ENCODE measurements around the gene RPTOR. TPM values are rescaled to one million over a fixed set of nuclear protein-coding genes. Genes with fewer than 3 reads are reported as not detected.

The RPTOR gene
- total and polyA plus RNA-seq, 4 donors = 12.4 to 46.1 (median 29.7) TPM

GRCh38 chr17:80929449-80929848, 384.8 kb downstream of the RPTOR start:
- Histone ChIP-seq H3K36me3 (ENCODE audit: control insufficient read depth in 4 of 4, insufficient read depth in 4 of 4, low read length in 4 of 4) (peaks cover 0 to 26% (median 16%) of the 10 kb centered on the region in 4 donors), H3K27ac (ENCODE audit: low read depth in 1 of 2, low read length in 1 of 2) (no peak overlapping the region), H3K9me3 (ENCODE audit: control insufficient read depth in 4 of 4, insufficient read depth in 3 of 4, low read length in 3 of 4) (no peaks in the 10 kb centered on the region), H3K4me1 (ENCODE audit: control insufficient read depth in 5 of 5, insufficient read depth in 5 of 5, low read length in 5 of 5) (peaks cover 0 to 3% (median 0%) of the 10 kb centered on the region in 5 donors), H3K9ac (ENCODE audit: insufficient read depth in 1 of 2, low read length in 2 of 2) (no peak overlapping the region), H3K27me3 (ENCODE audit: control insufficient read depth in 3 of 3, insufficient read depth in 3 of 3, low read length in 2 of 3) (no peaks in the 10 kb centered on the region), H3K4me3 (no peak overlapping the region)
- DNase-seq (no peak), ATAC-seq (ENCODE audit: insufficient read depth, low FRiP score) (no peak)
- no peak for TF ChIP-seq CTCF (IDR thresholded peaks at IDR 0.05; ENCODE audit: control extremely low read depth, extremely low read depth)
- 98 to 99% methylated on average over 13 of the region's 13 CpGs for WGBS, 2 donors

GRCh38 chr17:80930335-80931279, 386.0 kb downstream of the RPTOR start:
- WGBS, 2 donors = 86 to 90% methylated on average over 16 of the region's 16 CpGs
- TF ChIP-seq CTCF (IDR thresholded peaks at IDR 0.05; ENCODE audit: control extremely low read depth, extremely low read depth) = no peak
- H3K27ac ChIP-seq (ENCODE audit: low read depth in 1 of 2, low read length in 1 of 2) = no peak overlapping the region
- DNase-seq (no peak), ATAC-seq (ENCODE audit: insufficient read depth, low FRiP score) (no peak)
- peaks cover 0 to 18% (median 12%) of the 10 kb centered on the region in 4 donors for H3K36me3 ChIP-seq (ENCODE audit: control insufficient read depth in 4 of 4, insufficient read depth in 4 of 4, low read length in 4 of 4)
- no peaks in the 10 kb centered on the region for H3K27me3 ChIP-seq (ENCODE audit: control insufficient read depth in 3 of 3, insufficient read depth in 3 of 3, low read length in 2 of 3)
- H3K4me1 ChIP-seq (ENCODE audit: control insufficient read depth in 5 of 5, insufficient read depth in 5 of 5, low read length in 5 of 5) = peaks cover 0 to 3% (median 0%) of the 10 kb centered on the region in 5 donors
- no peaks in the 10 kb centered on the region for H3K9me3 ChIP-seq (ENCODE audit: control insufficient read depth in 4 of 4, insufficient read depth in 3 of 4, low read length in 3 of 4)
- H3K4me3 ChIP-seq = no peak overlapping the region
- H3K9ac ChIP-seq (ENCODE audit: insufficient read depth in 1 of 2, low read length in 2 of 2) = no peak overlapping the region

GRCh38 chr17:80931421-80932265, 387.0 kb downstream of the RPTOR start:
- DNase-seq (no peak), ATAC-seq (ENCODE audit: insufficient read depth, low FRiP score) (no peak)
- Histone ChIP-seq H3K4me3 (no peak overlapping the region), H3K27me3 (ENCODE audit: control insufficient read depth in 3 of 3, insufficient read depth in 3 of 3, low read length in 2 of 3) (no peaks in the 10 kb centered on the region), H3K27ac (ENCODE audit: low read depth in 1 of 2, low read length in 1 of 2) (no peak overlapping the region), H3K4me1 (ENCODE audit: control insufficient read depth in 5 of 5, insufficient read depth in 5 of 5, low read length in 5 of 5) (peaks cover 0 to 2% (median 0%) of the 10 kb centered on the region in 5 donors), H3K9me3 (ENCODE audit: control insufficient read depth in 4 of 4, insufficient read depth in 3 of 4, low read length in 3 of 4) (no peaks in the 10 kb centered on the region), H3K9ac (ENCODE audit: insufficient read depth in 1 of 2, low read length in 2 of 2) (no peak overlapping the region), H3K36me3 (ENCODE audit: control insufficient read depth in 4 of 4, insufficient read depth in 4 of 4, low read length in 4 of 4) (peaks cover 0 to 15% (median 10%) of the 10 kb centered on the region in 4 donors)
- TF ChIP-seq CTCF (IDR thresholded peaks at IDR 0.05; ENCODE audit: control extremely low read depth, extremely low read depth) = no peak
- 89 to 94% methylated on average over 13 of the region's 13 CpGs for WGBS, 2 donors

All from lung (tissue), 12 donors.